Testis (tissue), 2 donors: ENCODE measurements around the gene CDH23.

Experiments used
- CTCF ChIP-seq, 3 experiments: fragments of 450-650 bp in 2 of 3; fragments of 200-600 bp in 1 of 3; sonication (generic) in 1 of 3; IDR thresholded peaks; one replicate each; pipeline ENCODE4 v1.5.1; 2016 to 2019; ENCODE audit warnings: antibody characterized with exemption in 3 of 3, mild to moderate bottlenecking in 2 of 3, moderate library complexity in 1 of 3
- POLR2A ChIP-seq: fragments of 450-650 bp; IDR thresholded peaks from one replicate; pipeline ENCODE4 v1.6.1; 2017; ENCODE audit warnings: antibody characterized with exemption, mild to moderate bottlenecking, moderate library complexity

- TF ChIP-seq POLR2A (no peak), CTCF (IDR thresholded peaks at IDR 0.05) (no peak)
Observed at GRCh38 chr10:71761541-71762113, 364.9 kb downstream of the CDH23 start.
